GM23338 (cell line): ENCODE data around the gene WSB2. TPM values are rescaled to one million over a fixed set of nuclear protein-coding genes. Genes with fewer than 3 reads are reported as not detected.

Experiments used
- ATAC-seq: fragments of 200-7000 bp; cut with Tn5 transposase; 3 replicates; pipeline ENCODE4 v1.9.1; 2020
- DNase-seq: peaks from one replicate; pipeline ENCODE4 v3.0.0-alpha.2; 2015; ENCODE audit warnings: low spot score
- H2AFZ ChIP-seq: fragments of 200-600 bp; sonication (generic); 2 replicates; pipeline ENCODE4 v1.8.0; 2016; ENCODE audit warnings: antibody characterized with exemption, mild to moderate bottlenecking, moderate library complexity
- H3F3A ChIP-seq: fragments of 200-600 bp; sonication (generic); replicated peaks from 2 replicates; pipeline ENCODE4 v1.8.0; 2017; ENCODE audit warnings: antibody characterized with exemption, mixed run types, low read depth
- H3K27ac ChIP-seq: fragments of 200-600 bp; sonication (generic); 2 replicates; pipeline ENCODE4 v1.6.1; 2016; ENCODE audit warnings: low read depth
- H3K27me3 ChIP-seq: fragments of 200-600 bp; sonication (generic); 2 replicates; pipeline ENCODE4 v1.8.0; 2016; ENCODE audit warnings: mild to moderate bottlenecking, mixed run types, moderate library complexity; ENCODE audit not compliant: insufficient read depth
- H3K36me3 ChIP-seq: fragments of 200-600 bp; sonication (generic); 2 replicates; pipeline ENCODE4 v1.8.0; 2016; ENCODE audit warnings: mild to moderate bottlenecking; ENCODE audit not compliant: insufficient read depth
- H3K4me1 ChIP-seq: fragments of 200-600 bp; sonication (generic); 2 replicates; pipeline ENCODE4 v1.8.0; 2016; ENCODE audit warnings: mild to moderate bottlenecking, moderate library complexity; ENCODE audit not compliant: insufficient read depth
- H3K4me2 ChIP-seq: fragments of 200-600 bp; sonication (generic); 2 replicates; pipeline ENCODE4 v1.7.1; 2017; ENCODE audit warnings: mixed run types
- H3K4me3 ChIP-seq: fragments of 200-600 bp; sonication (generic); 2 replicates; pipeline ENCODE4 v1.6.1; 2016; ENCODE audit warnings: mixed run types
- H3K79me2 ChIP-seq: fragments of 200-600 bp; sonication (generic); replicated peaks from 2 replicates; pipeline ENCODE4 v1.8.0; 2017; ENCODE audit warnings: mild to moderate bottlenecking; ENCODE audit not compliant: insufficient read depth
- H3K9me2 ChIP-seq: fragments of 200-600 bp; sonication (generic); 2 replicates; pipeline ENCODE4 v1.8.0; 2017; ENCODE audit not compliant: insufficient read depth
- H4K20me1 ChIP-seq: fragments of 200-600 bp; sonication (generic); replicated peaks from 2 replicates; pipeline ENCODE4 v1.8.0; 2017; ENCODE audit warnings: mild to moderate bottlenecking; ENCODE audit not compliant: insufficient read depth
- H3K27ac Mint-ChIP-seq: 2 replicates; pipeline ENCODE4 v1.8.0; 2020; ENCODE audit warnings: inconsistent platforms, mild to moderate bottlenecking, moderate library complexity, mixed read lengths
- H3K27me3 Mint-ChIP-seq: 3 replicates; pipeline ENCODE4 v1.8.0; 2022; ENCODE audit warnings: low read depth, mild to moderate bottlenecking, moderate library complexity, mixed read lengths, inconsistent platforms; ENCODE audit not compliant: insufficient read depth, poor library complexity
- H3K36me3 Mint-ChIP-seq: 3 replicates; pipeline ENCODE4 v1.8.0; 2021; ENCODE audit warnings: low read depth, mild to moderate bottlenecking, inconsistent platforms, moderate library complexity, mixed read lengths
- H3K4me1 Mint-ChIP-seq: 3 replicates; pipeline ENCODE4 v1.8.0; 2020; ENCODE audit warnings: mild to moderate bottlenecking, inconsistent platforms, mixed read lengths
- H3K4me3 Mint-ChIP-seq: 3 replicates; pipeline ENCODE4 v1.8.0; 2021; ENCODE audit warnings: moderate library complexity, mild to moderate bottlenecking, inconsistent platforms, mixed read lengths
- H3K9me3 Mint-ChIP-seq: 3 replicates; pipeline ENCODE4 v1.8.0; 2020; ENCODE audit warnings: moderate library complexity, mild to moderate bottlenecking, inconsistent platforms, mixed read lengths
- EZH2 ChIP-seq: fragments of 200-600 bp; sonication (generic); IDR thresholded peaks from one replicate; pipeline ENCODE4 v1.8.0; 2017; ENCODE audit warnings: antibody characterized with exemption, mild to moderate bottlenecking, low read depth; ENCODE audit not compliant: unreplicated experiment
- EZH2phosphoT487 ChIP-seq: fragments of 200-600 bp; sonication (generic); IDR thresholded peaks from one replicate; pipeline ENCODE4 v1.8.1; 2018; ENCODE audit warnings: antibody characterized with exemption; ENCODE audit not compliant: unreplicated experiment
- POLR2AphosphoS5 ChIP-seq: IDR thresholded peaks from 2 replicates; pipeline ENCODE4 v1.6.1; 2016; ENCODE audit warnings: antibody characterized with exemption, low read depth
- REST ChIP-seq: IDR thresholded peaks from one replicate; pipeline ENCODE4 v1.6.1; 2018; ENCODE audit warnings: antibody characterized with exemption; ENCODE audit not compliant: unreplicated experiment
- ZNF114 ChIP-seq: fragments of 250-450 bp; sonication (Bioruptor Pico); IDR thresholded peaks from 2 replicates; pipeline ENCODE4 v1.5.0; 2020; ENCODE audit warnings: mild to moderate bottlenecking, moderate library complexity
- ZNF331 ChIP-seq: fragments of 250-450 bp; sonication (Bioruptor Pico); IDR thresholded peaks from 2 replicates; pipeline ENCODE4 v1.5.0; 2020; ENCODE audit warnings: low read depth, mild to moderate bottlenecking, moderate library complexity
- ZNF462 ChIP-seq: fragments of 250-450 bp; sonication (Bioruptor Pico); IDR thresholded peaks from 2 replicates; pipeline ENCODE4 v1.5.0; 2020; ENCODE audit warnings: mild to moderate bottlenecking, moderate library complexity
- polyA plus RNA-seq: library from polyadenylated mRNA; unstranded; fragments of >200 nt; fragmentation: Nextera tagmentation; extraction: Ambion mirVana; gene quantifications from 2 replicates; pipeline ENCODE4 v1.2.1, GENCODE V29; 2016
- total RNA-seq: library from RNA; depleted of rRNA; stranded (reverse); fragments of >200 nt; shearing (Covaris generic); gene quantifications from 2 replicates; pipeline ENCODE4 v1.2.3, GENCODE V29; 2014
- TF ChIP-seq, protein P1 (sequence below): IDR thresholded peaks from 2 replicates; pipeline ENCODE4 v1.6.1; 2016; ENCODE audit warnings: antibody characterized with exemption

WSB2 gene
- total and polyA plus RNA-seq, 2 experiments from 2014 or later = 36.6 to 60.8 TPM

GRCh38 chr12:118042091-118042490, 18.9 kb downstream of the WSB2 start:
- ATAC-seq (no peak), DNase-seq (no peak)
- H3K36me3 ChIP-seq = peaks cover 11% of the 10 kb centered on the region
- no peaks in the 10 kb centered on the region for H3K4me1 ChIP-seq
- Mint-ChIP-seq H3K27me3 (peaks cover 7% of the 10 kb centered on the region), H3K4me3 (no peak overlapping the region), H3K36me3 (peaks cover 81% of the 10 kb centered on the region), H3K9me3 (no peaks in the 10 kb centered on the region), H3K27ac (no peak overlapping the region), H3K4me1 (peaks cover 6% of the 10 kb centered on the region; the same call in 2 of the 3 replicates)
- 0 out of 2 replicates have a peak, but pooled peaks cover 5% of the 10 kb centered on the region for H4K20me1 ChIP-seq
- TF ChIP-seq EZH2phosphoT487 (no peak), ZNF114 (CRISPR knock-in tag) (no peak), EZH2 (no peak), POLR2AphosphoS5 (no peak), REST (no peak), ZNF462 (CRISPR knock-in tag) (no peak), ZNF331 (no peak)
- TF ChIP-seq, protein P1, sequence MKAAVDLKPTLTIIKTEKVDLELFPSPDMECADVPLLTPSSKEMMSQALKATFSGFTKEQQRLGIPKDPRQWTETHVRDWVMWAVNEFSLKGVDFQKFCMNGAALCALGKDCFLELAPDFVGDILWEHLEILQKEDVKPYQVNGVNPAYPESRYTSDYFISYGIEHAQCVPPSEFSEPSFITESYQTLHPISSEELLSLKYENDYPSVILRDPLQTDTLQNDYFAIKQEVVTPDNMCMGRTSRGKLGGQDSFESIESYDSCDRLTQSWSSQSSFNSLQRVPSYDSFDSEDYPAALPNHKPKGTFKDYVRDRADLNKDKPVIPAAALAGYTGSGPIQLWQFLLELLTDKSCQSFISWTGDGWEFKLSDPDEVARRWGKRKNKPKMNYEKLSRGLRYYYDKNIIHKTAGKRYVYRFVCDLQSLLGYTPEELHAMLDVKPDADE = no peak
- no peak overlapping the region for H3K4me2 ChIP-seq
- no peaks in the 10 kb centered on the region for H3K9me2 ChIP-seq
- H3K27me3 ChIP-seq = no peaks in the 10 kb centered on the region
- no peak overlapping the region for H2AFZ ChIP-seq
- H3K4me3 ChIP-seq = no peak overlapping the region
- H3K79me2 ChIP-seq = peaks cover 14% of the 10 kb centered on the region; the same call in 1 of the 2 replicates
- peaks cover 6% of the 10 kb centered on the region for H3F3A ChIP-seq
- no peak overlapping the region for H3K27ac ChIP-seq
